Right lobe of liver (tissue), 4 donors: ENCODE measurements around the gene SIK1.
"Not testable (repeated sequence)": the region's sequence is repeated elsewhere in the genome, so short reads cannot be mapped to it uniquely, and the experiment has no call there.

Source experiments
- CTCF ChIP-seq, 4 donors: fragments of 200-600 bp in 3 of 4; fragments of 450-650 bp in 1 of 4; IDR thresholded peaks; one replicate each; pipeline versions ENCODE4 v1.5.1 to v1.8.0; 2016 to 2022; ENCODE audit warnings: antibody characterized with exemption in 4 of 4, mild to moderate bottlenecking in 2 of 4
- POLR2A ChIP-seq: fragments of 450-650 bp; IDR thresholded peaks from one replicate; pipeline ENCODE4 v1.6.1; 2017; ENCODE audit warnings: antibody characterized with exemption, mild to moderate bottlenecking
- donor health status: DM: no; HTN: no; CAD: no.
- donor health status: DM: no; HTN: no; CAD: no.
- donor health status: DM: no; HTN: yes; CAD: no.

- TF ChIP-seq CTCF (IDR thresholded peaks at IDR 0.05); POLR2A: not testable (repeated sequence)
Observed at GRCh38 chr21:43460475-43460874, 33.5 kb upstream of the SIK1 start.
